ENCODE measurements around the gene CES1.
"Not testable (repeated sequence)": the region's sequence is repeated elsewhere in the genome, so short reads cannot be mapped to it uniquely, and the experiment has no call there.

The CES1 gene

GRCh38 chr16:55791512-55791911 is 41.4 kb downstream of the CES1 start:
- DNase-seq (ENCODE audit: low spot score), result not testable (repeated sequence)

GRCh38 chr16:55790240-55790639 is 42.7 kb downstream of the CES1 start:
- not testable (repeated sequence) for DNase-seq (ENCODE audit: low spot score)

- DNase-seq (ENCODE audit: low spot score), result not testable (repeated sequence)
Observed at GRCh38 chr16:55782793-55783091, 50.2 kb downstream of the CES1 start.

GRCh38 chr16:55782091-55782792 is 50.7 kb downstream of the CES1 start:
- not testable (repeated sequence) for DNase-seq (ENCODE audit: low spot score)

GRCh38 chr16:55781456-55781855 is 51.4 kb downstream of the CES1 start:
- DNase-seq (ENCODE audit: low spot score), result not testable (repeated sequence)

GRCh38 chr16:55780095-55780407 is 52.8 kb downstream of the CES1 start:
- DNase-seq (ENCODE audit: low spot score), result not testable (repeated sequence)

- DNase-seq (ENCODE audit: low spot score), result no peak
Observed at GRCh38 chr16:55779402-55780094, 53.3 kb downstream of the CES1 start.

- DNase-seq (ENCODE audit: low spot score), result no peak
Observed at GRCh38 chr16:55778757-55779156, 54.1 kb downstream of the CES1 start.

- no peak for DNase-seq (ENCODE audit: low spot score)
Observed at GRCh38 chr16:55775857-55776256, 57.0 kb downstream of the CES1 start.

- no peak for DNase-seq (ENCODE audit: low spot score)
Observed at GRCh38 chr16:55773859-55774549, 58.9 kb downstream of the CES1 start.

- no peak for DNase-seq (ENCODE audit: low spot score)
Observed at GRCh38 chr16:55765161-55765560, 67.7 kb downstream of the CES1 start.

- DNase-seq (ENCODE audit: low spot score), result no peak
Observed at GRCh38 chr16:55760310-55761001, 72.4 kb downstream of the CES1 start.

- not testable (repeated sequence) for DNase-seq (ENCODE audit: low spot score)
Observed at GRCh38 chr16:55759965-55760309, 73.0 kb downstream of the CES1 start.

- not testable (repeated sequence) for DNase-seq (ENCODE audit: low spot score)
Observed at GRCh38 chr16:55757595-55758527, 75.0 kb downstream of the CES1 start.

GRCh38 chr16:55756963-55757362 is 75.9 kb downstream of the CES1 start:
- no peak for DNase-seq (ENCODE audit: low spot score)

- no peak for DNase-seq (ENCODE audit: low spot score)
Observed at GRCh38 chr16:55754056-55754455, 78.8 kb downstream of the CES1 start.

GRCh38 chr16:55753145-55753631 is 79.7 kb downstream of the CES1 start:
- DNase-seq (ENCODE audit: low spot score), result not testable (repeated sequence)

Measured in SK-N-DZ (cell line).